H9 (cell line): ENCODE results near the gene LRP2. TPM values are rescaled to one million over a fixed set of nuclear protein-coding genes. Genes with fewer than 3 reads are reported as not detected.

ENCODE experiments used
- DNase-seq: peaks from one replicate; pipeline ENCODE4 v3.0.0-alpha.2; 2017
- H2AFZ ChIP-seq: one replicate; pipeline ENCODE4 v1.6.1; 2013; ENCODE audit warnings: mild to moderate bottlenecking, low read length, control low read depth, moderate library complexity
- H2AK5ac ChIP-seq: 2 replicates; pipeline ENCODE4 v1.6.1; 2013; ENCODE audit warnings: low read length, control low read depth, mixed read lengths; ENCODE audit not compliant: insufficient read length
- H2BK120ac ChIP-seq: one replicate; pipeline ENCODE4 v1.6.1; 2013; ENCODE audit warnings: low read depth, mild to moderate bottlenecking, low read length, control low read depth, inconsistent platforms; ENCODE audit not compliant: poor library complexity, severe bottlenecking
- H2BK12ac ChIP-seq: 2 replicates; pipeline ENCODE4 v1.6.1; 2013; ENCODE audit warnings: low read length, control low read depth, mixed read lengths, low read depth; ENCODE audit not compliant: insufficient read length
- H2BK15ac ChIP-seq: 2 replicates; pipeline ENCODE4 v1.6.1; 2013; ENCODE audit warnings: low read depth, low read length, control low read depth
- H2BK20ac ChIP-seq: one replicate; pipeline ENCODE4 v1.6.1; 2013; ENCODE audit warnings: low read depth, mild to moderate bottlenecking, low read length, control low read depth, inconsistent platforms; ENCODE audit not compliant: poor library complexity, severe bottlenecking
- H2BK5ac ChIP-seq: 2 replicates; pipeline ENCODE4 v1.6.1; 2013; ENCODE audit warnings: low read length, control low read depth, mixed read lengths; ENCODE audit not compliant: insufficient read length
- H3K14ac ChIP-seq: 2 replicates; pipeline ENCODE4 v1.6.1; 2013; ENCODE audit warnings: low read length, control low read depth; ENCODE audit not compliant: insufficient read depth
- H3K18ac ChIP-seq: 2 replicates; pipeline ENCODE4 v1.6.1; 2013; ENCODE audit warnings: low read depth, mild to moderate bottlenecking, mixed read lengths, low read length, control low read depth; ENCODE audit not compliant: insufficient read length
- H3K23ac ChIP-seq: 2 replicates; pipeline ENCODE4 v1.6.1; 2013; ENCODE audit warnings: low read length, control low read depth, mixed read lengths, low read depth; ENCODE audit not compliant: insufficient read length
- H3K23me2 ChIP-seq: 2 replicates; pipeline ENCODE4 v1.6.1; 2013; ENCODE audit warnings: low read depth, mild to moderate bottlenecking, mixed read lengths, low read length, control low read depth; ENCODE audit not compliant: insufficient read length, poor library complexity, severe bottlenecking
- H3K27ac ChIP-seq: 2 replicates; pipeline ENCODE4 v1.5.1; 2013; ENCODE audit warnings: low read length, control low read depth, mixed read lengths, low read depth; ENCODE audit not compliant: insufficient read length
- H3K27me3 ChIP-seq: 2 replicates; pipeline ENCODE4 v1.6.1; 2013; ENCODE audit warnings: low read length, control low read depth, inconsistent platforms; ENCODE audit not compliant: insufficient read depth
- H3K4ac ChIP-seq: 2 replicates; pipeline ENCODE4 v1.6.1; 2013; ENCODE audit warnings: low read depth, mild to moderate bottlenecking, control low read depth, inconsistent platforms, low read length, moderate library complexity
- H3K4me1 ChIP-seq: 2 replicates; pipeline ENCODE4 v1.6.1; 2013; ENCODE audit warnings: low read length, control low read depth, inconsistent platforms; ENCODE audit not compliant: insufficient read depth
- H3K4me2 ChIP-seq: 2 replicates; pipeline ENCODE4 v1.6.1; 2013; ENCODE audit warnings: low read length, control low read depth, mixed read lengths; ENCODE audit not compliant: insufficient read length, insufficient read depth
- H3K56ac ChIP-seq: 2 replicates; pipeline ENCODE4 v1.6.1; 2013; ENCODE audit warnings: low read depth, mild to moderate bottlenecking, mixed read lengths, low read length, control low read depth; ENCODE audit not compliant: insufficient read length
- H3K79me1 ChIP-seq: 2 replicates; pipeline ENCODE4 v1.6.1; 2013; ENCODE audit warnings: low read depth, mild to moderate bottlenecking, moderate library complexity, low read length, control low read depth, inconsistent platforms; ENCODE audit not compliant: insufficient read depth, poor library complexity, severe bottlenecking
- H3K79me2 ChIP-seq: 2 replicates; pipeline ENCODE4 v1.6.1; 2013; ENCODE audit warnings: low read length, control low read depth, inconsistent platforms; ENCODE audit not compliant: insufficient read depth
- H3K9ac ChIP-seq: 2 replicates; pipeline ENCODE4 v1.6.1; 2013; ENCODE audit warnings: low read length, control low read depth, mixed read lengths; ENCODE audit not compliant: insufficient read length; ENCODE audit errors: extremely low read depth
- H3K9me3 ChIP-seq: one replicate; pipeline ENCODE4 v1.6.1; 2013; ENCODE audit warnings: low read depth, low read length, inconsistent platforms; ENCODE audit not compliant: control insufficient read depth
- H3T11ph ChIP-seq: one replicate; pipeline ENCODE4 v1.6.1; 2013; ENCODE audit warnings: mild to moderate bottlenecking, low read length, control low read depth, inconsistent platforms
- H4K20me1 ChIP-seq: one replicate; pipeline ENCODE4 v1.6.1; 2013; ENCODE audit not compliant: control insufficient read depth, insufficient read length, insufficient read depth
- H4K5ac ChIP-seq: 2 replicates; pipeline ENCODE4 v1.6.1; 2013; ENCODE audit warnings: low read depth, mild to moderate bottlenecking, mixed read lengths, low read length, control low read depth; ENCODE audit not compliant: insufficient read length
- H4K8ac ChIP-seq: replicated peaks from 2 replicates; pipeline ENCODE4 v1.6.1; 2013; ENCODE audit warnings: low read length, control low read depth, mixed read lengths, low read depth; ENCODE audit not compliant: insufficient read length
- H4K91ac ChIP-seq: 2 replicates; pipeline ENCODE4 v1.6.1; 2013; ENCODE audit warnings: low read depth, mild to moderate bottlenecking, moderate library complexity, mixed read lengths, low read length, control low read depth; ENCODE audit not compliant: insufficient read length
- H3K27ac Mint-ChIP-seq, 3 experiments: 2 replicates in 2 of 3; 3 replicates in 1 of 3; pipeline ENCODE4 v1.8.0; 2020 to 2021; ENCODE audit warnings: mixed read lengths in 3 of 3, mild to moderate bottlenecking in 1 of 3, moderate library complexity in 1 of 3
- H3K27me3 Mint-ChIP-seq: 2 replicates; pipeline ENCODE4 v1.8.0; 2021; ENCODE audit warnings: low read depth, mild to moderate bottlenecking, moderate library complexity, mixed read lengths
- H3K36me3 Mint-ChIP-seq, 3 experiments: 2 replicates in 2 of 3; 3 replicates in 1 of 3; pipeline ENCODE4 v1.8.0; 2020 to 2021; ENCODE audit warnings: low read depth in 3 of 3, mixed read lengths in 3 of 3; ENCODE audit not compliant: insufficient read depth in 1 of 3
- H3K4me1 Mint-ChIP-seq, 2 experiments: 2 replicates each; pipeline ENCODE4 v1.8.0; 2020; ENCODE audit warnings: mixed read lengths in 2 of 2
- H3K4me3 Mint-ChIP-seq, 2 experiments: 2 replicates in 1 of 2; 3 replicates in 1 of 2; pipeline ENCODE4 v1.8.0; 2020 to 2021; ENCODE audit warnings: mild to moderate bottlenecking in 2 of 2, mixed read lengths in 2 of 2, moderate library complexity in 1 of 2
- H3K9me3 Mint-ChIP-seq, 2 experiments: 2 replicates in 1 of 2; 3 replicates in 1 of 2; pipeline ENCODE4 v1.8.0; 2020; ENCODE audit warnings: mild to moderate bottlenecking in 2 of 2, mixed read lengths in 2 of 2, moderate library complexity in 1 of 2
- CTCF ChIP-seq: fragments of 200-600 bp; sonication (generic); conservative IDR thresholded peaks from 3 replicates; pipeline ENCODE4 v1.8.0; 2021; ENCODE audit warnings: antibody characterized with exemption, mild to moderate bottlenecking
- WGBS: extraction: QIAGEN DNeasy Blood & Tissue Kit; methylation state at CpG from one replicate; pipeline ENCODE4 v1.1.7; 2013; ENCODE audit warnings: missing lambda C conversion rate, low lambda C conversion rate, mixed read lengths; ENCODE audit not compliant: insufficient read length; ENCODE audit errors: extremely low coverage; 5-methylcytosine and 5-hydroxymethylcytosine counted together
- total RNA-seq: library from RNA; stranded (reverse); gene quantifications from 2 replicates; pipeline ENCODE4 v1.2.1, GENCODE V29; 2021

LRP2 gene
- total RNA-seq, 1 experiment from 2014 or later = 1.4 TPM

GRCh38 chr2:169203952-169204351, 158.4 kb downstream of the LRP2 start:
- H3K9me3 Mint-ChIP-seq = no peaks in the 10 kb centered on the region
- no peak overlapping the region for H3K27ac ChIP-seq
- no peak for TF ChIP-seq CTCF
- no peak overlapping the region for H2BK15ac ChIP-seq
- H3T11ph ChIP-seq = no peak overlapping the region
- H3K79me2 ChIP-seq = no peaks in the 10 kb centered on the region
- H3K4me1 ChIP-seq = no peaks in the 10 kb centered on the region
- H4K8ac ChIP-seq = no peak overlapping the region
- no peak for DNase-seq
- H3K27ac Mint-ChIP-seq = no peak overlapping the region
- no peak overlapping the region for H2BK5ac ChIP-seq
- no peak overlapping the region for H3K4ac ChIP-seq
- H3K23ac ChIP-seq = no peak overlapping the region
- H4K20me1 ChIP-seq = no peaks in the 10 kb centered on the region
- H2AFZ ChIP-seq = no peak overlapping the region
- H3K79me1 ChIP-seq = no peaks in the 10 kb centered on the region
- H3K23me2 ChIP-seq = no peaks in the 10 kb centered on the region
- H3K36me3 Mint-ChIP-seq = no peaks in the 10 kb centered on the region
- H2BK120ac ChIP-seq = no peak overlapping the region
- H4K5ac ChIP-seq = no peak overlapping the region
- no peak overlapping the region for H3K14ac ChIP-seq
- no peak overlapping the region for H2BK12ac ChIP-seq
- no peak overlapping the region for H3K56ac ChIP-seq
- H4K91ac ChIP-seq = no peak overlapping the region
- no CpG with 5 or more reads among the region's 8 CpGs for WGBS
- no peak overlapping the region for H3K4me2 ChIP-seq
- H3K18ac ChIP-seq = no peak overlapping the region
- H3K27me3 ChIP-seq = no peaks in the 10 kb centered on the region; the same call in 1 of the 2 replicates
- H3K9me3 ChIP-seq = no peaks in the 10 kb centered on the region
- H2BK20ac ChIP-seq = no peak overlapping the region
- no peaks in the 10 kb centered on the region for H3K4me1 Mint-ChIP-seq
- no peak overlapping the region for H3K4me3 Mint-ChIP-seq
- no peaks in the 10 kb centered on the region for H3K27me3 Mint-ChIP-seq
- no peak overlapping the region for H3K9ac ChIP-seq
- no peak overlapping the region for H2AK5ac ChIP-seq
